GM21786 (cell line): ENCODE data around the gene TEX38.
"Not testable (repeated sequence)": the region's sequence is repeated elsewhere in the genome, so short reads cannot be mapped to it uniquely, and the experiment has no call there.

Experiments used
- ATAC-seq: cut with Tn5 transposase; IDR thresholded peaks from one replicate; pipeline ENCODE4 v1.9.1; 2021; ENCODE audit not compliant: unreplicated experiment

Gene TEX38

DNA sequence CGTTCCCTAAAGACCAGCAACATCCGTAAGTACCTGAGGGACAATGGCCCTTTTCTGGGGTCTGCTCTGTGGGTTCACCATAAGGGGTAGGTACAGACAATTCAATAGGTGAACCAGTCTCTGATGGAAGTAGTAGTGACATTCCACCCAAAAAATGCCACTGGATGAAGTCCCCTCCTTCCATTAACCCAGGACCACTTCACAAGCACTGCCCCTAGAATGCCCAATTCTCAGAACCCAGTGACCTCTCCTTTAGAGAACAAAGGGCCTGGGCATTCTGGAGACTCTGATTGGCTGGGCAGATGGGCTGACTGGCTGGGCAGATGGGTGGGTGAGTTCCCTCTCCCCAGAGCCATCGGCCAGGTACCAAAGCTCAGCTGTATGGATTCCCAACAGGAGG lies at the start of gene TEX38:
TSS of gene TEX38 (plus strand) at position 301 of the 400 bp plus-strand sequence. CDS start at position 382, 81 bp downstream.
- no peak for ATAC-seq

- no peak for ATAC-seq
Observed at GRCh38 chr1:46621930-46622329, 49.7 kb upstream of the TEX38 start.

DNA sequence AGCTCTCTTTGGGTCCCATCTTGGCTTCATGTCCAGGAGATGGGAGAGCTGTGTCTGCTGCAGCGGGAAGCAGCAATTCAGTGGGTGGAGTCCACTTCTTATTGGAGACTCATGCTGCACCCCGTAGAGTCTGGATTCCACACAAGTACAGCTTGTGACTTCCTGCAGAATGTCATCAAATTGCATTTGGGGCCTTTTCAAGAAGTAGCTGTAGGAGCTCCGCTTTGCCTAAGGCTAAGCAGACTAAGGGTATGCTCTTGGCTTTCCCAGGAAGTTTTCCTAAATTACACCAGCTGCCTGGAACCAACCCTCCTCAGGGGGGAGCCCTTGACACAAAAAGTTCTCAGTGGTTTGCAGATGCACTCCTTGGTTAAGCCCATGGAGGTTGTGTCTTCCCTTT lies 49.3 kb upstream of the TEX38 start:
- no peak for ATAC-seq

GRCh38 chr1:46623743-46624644 lies 47.7 kb upstream of the TEX38 start:
- ATAC-seq: no peak

- ATAC-seq: no peak
Observed at GRCh38 chr1:46630719-46631118, 40.9 kb upstream of the TEX38 start.

- no peak for ATAC-seq
Observed at GRCh38 chr1:46635205-46635604, 36.4 kb upstream of the TEX38 start.

DNA sequence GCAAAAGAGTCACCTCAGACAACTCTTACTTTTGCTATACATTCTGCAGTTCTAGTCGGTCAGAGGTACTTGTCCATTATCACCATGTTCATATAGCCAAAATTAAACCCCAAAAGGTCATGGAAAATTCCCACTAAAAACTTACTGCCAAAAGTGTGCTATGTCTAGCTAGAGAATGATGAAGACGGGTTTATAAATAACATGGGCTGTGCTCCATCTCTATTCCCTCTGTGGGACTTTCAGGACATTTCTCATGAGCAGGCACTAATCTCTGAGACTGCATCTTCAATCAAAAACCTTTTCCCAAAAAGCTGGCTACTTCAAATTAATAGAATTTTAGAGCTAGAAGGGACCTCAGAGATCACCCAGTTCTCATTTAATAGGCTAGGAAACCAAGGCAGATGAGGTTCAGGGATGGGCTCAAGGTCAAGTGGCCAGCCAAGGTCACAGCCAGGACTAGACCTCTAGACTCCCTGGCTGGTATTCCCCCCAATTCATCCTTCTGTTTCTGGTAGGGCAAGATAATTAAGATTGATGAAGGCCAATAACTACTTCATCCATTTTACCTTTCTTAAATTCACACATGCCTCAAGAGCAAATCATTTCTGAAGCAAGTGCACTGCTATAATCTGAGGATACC lies 34.1 kb upstream of the TEX38 start:
- ATAC-seq: no peak

- ATAC-seq: no peak
Observed at GRCh38 chr1:46638921-46639320, 32.7 kb upstream of the TEX38 start.

- ATAC-seq: no peak
Observed at GRCh38 chr1:46639547-46639946, 32.1 kb upstream of the TEX38 start.

- no peak for ATAC-seq
Observed at GRCh38 chr1:46642115-46642680, 29.5 kb upstream of the TEX38 start.

- no peak for ATAC-seq
Observed at GRCh38 chr1:46643368-46643775, 28.3 kb upstream of the TEX38 start.

GRCh38 chr1:46645815-46646214 lies 25.8 kb upstream of the TEX38 start:
- ATAC-seq: no peak

GRCh38 chr1:46646331-46646730 lies 25.3 kb upstream of the TEX38 start:
- ATAC-seq: no peak

GRCh38 chr1:46646844-46647243 lies 24.8 kb upstream of the TEX38 start:
- ATAC-seq: no peak

DNA sequence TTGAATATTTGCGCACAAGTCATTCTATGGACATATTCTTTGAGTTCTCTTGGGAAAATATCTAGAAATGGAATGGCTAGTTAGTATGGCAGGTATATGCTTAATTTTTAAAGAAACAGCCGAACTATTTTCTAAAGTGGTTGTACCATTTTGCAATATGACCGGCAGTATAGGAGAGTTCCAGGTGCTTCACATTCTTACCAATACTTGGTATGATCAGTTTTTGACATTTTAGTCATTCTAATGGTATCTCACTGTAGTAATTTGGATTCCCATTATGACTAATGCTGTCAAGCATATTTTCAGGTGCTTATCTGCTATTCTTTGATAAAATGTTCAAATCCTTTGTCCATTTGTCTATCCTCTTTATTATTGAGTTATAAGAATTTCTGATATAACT lies 24.0 kb upstream of the TEX38 start:
- no peak for ATAC-seq

- ATAC-seq: no peak
Observed at GRCh38 chr1:46649764-46650163, 21.9 kb upstream of the TEX38 start.

GRCh38 chr1:46650491-46650890 lies 21.2 kb upstream of the TEX38 start:
- no peak for ATAC-seq

GRCh38 chr1:46651152-46651551 lies 20.5 kb upstream of the TEX38 start:
- not testable (repeated sequence) for ATAC-seq

DNA sequence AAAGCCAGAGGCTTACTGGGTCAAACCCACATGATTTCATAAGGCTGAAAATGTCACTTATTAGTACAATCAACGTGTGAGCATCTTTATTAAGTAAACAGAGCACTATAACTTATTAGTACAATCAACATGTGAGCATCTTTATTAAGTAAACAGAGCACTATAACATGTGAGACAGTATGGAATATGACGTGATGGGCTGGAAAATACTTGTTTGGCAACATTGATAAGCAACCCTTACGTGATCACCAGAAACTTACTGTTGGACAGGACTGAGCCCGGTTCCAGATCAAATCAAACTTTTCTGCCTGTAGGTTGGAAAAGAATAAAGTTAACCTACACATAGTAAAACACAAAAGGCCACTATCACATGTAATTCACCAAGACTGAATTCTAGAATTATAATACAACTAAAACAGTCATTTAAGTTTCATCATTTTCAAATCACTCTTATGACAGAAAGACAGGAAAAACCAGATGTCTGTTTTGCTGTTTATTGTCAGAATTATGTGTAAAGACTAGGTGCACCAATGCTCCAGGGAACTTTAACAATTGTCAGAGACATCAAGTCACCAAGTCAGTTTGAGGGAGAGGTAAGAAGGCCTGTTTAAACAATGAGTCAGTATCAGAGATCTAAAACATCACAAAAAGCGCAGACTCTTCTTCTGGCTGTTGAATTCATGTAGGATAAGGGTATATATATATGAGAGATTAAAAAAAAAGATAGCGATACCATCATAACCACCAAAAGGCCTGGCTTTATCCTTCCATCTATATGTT lies 19.1 kb upstream of the TEX38 start:
- ATAC-seq: no peak

- ATAC-seq: no peak
Observed at GRCh38 chr1:46653405-46653958, 18.2 kb upstream of the TEX38 start.

GRCh38 chr1:46654012-46654411 lies 17.6 kb upstream of the TEX38 start:
- ATAC-seq: no peak
